UCSD-AML1 (cell line): Measurements from ENCODE around the gene PRPF6.

Source experiments
- DNase-seq: peaks from one replicate; lab custom pipeline; 2025; ENCODE audit not compliant: unreplicated experiment; lab: John Stamatoyannopoulos, UW

The PRPF6 gene, protein sequence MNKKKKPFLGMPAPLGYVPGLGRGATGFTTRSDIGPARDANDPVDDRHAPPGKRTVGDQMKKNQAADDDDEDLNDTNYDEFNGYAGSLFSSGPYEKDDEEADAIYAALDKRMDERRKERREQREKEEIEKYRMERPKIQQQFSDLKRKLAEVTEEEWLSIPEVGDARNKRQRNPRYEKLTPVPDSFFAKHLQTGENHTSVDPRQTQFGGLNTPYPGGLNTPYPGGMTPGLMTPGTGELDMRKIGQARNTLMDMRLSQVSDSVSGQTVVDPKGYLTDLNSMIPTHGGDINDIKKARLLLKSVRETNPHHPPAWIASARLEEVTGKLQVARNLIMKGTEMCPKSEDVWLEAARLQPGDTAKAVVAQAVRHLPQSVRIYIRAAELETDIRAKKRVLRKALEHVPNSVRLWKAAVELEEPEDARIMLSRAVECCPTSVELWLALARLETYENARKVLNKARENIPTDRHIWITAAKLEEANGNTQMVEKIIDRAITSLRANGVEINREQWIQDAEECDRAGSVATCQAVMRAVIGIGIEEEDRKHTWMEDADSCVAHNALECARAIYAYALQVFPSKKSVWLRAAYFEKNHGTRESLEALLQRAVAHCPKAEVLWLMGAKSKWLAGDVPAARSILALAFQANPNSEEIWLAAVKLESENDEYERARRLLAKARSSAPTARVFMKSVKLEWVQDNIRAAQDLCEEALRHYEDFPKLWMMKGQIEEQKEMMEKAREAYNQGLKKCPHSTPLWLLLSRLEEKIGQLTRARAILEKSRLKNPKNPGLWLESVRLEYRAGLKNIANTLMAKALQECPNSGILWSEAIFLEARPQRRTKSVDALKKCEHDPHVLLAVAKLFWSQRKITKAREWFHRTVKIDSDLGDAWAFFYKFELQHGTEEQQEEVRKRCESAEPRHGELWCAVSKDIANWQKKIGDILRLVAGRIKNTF

DNA sequence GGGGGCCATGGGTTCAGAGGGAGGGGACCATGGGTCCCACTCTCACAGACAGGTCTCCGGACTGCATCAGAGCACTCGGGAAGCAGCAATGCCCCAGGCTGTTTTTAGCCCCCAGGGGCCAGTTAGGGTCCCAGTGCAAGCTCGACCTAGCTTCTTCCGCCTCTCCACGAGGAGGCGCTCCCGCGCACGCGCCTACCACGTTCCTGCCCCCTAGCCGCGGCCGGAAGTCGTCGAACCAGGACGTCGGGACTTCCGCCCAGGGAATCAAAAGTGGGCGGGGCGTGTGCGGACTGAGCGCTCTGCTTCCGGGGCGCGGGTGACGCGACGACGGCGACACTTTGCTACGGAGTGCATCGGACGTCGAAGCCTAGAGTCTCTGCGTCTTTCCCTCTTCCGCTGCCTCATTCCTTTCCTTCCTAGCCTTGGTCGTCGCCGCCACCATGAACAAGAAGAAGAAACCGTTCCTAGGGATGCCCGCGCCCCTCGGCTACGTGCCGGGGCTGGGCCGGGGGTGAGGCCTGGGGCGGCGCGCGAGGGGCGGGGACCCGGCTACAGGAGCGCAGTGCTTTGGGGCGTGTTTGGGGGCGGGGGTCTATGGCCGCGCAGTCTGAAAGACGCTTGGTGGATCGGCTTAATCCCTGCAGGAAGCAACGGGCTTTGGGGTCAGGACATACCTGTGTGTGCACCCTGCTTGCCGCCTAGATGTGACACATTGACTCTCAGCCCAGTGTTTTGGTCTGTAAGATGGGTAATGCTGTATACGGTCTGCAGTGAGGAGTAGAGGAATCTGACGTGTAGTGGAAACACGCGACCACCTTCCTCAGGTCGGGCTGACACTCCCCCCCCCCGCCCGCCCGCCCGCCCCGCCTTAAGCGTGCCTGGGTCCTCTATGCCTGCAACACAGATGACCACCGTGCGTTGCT is at the start of gene PRPF6:
PRPF6 (plus strand) TSS at position 327 of the 923 bp plus-strand sequence; CDS start at position 441, 114 bp downstream.
- DNase-seq: peak; percentile 98

DNA sequence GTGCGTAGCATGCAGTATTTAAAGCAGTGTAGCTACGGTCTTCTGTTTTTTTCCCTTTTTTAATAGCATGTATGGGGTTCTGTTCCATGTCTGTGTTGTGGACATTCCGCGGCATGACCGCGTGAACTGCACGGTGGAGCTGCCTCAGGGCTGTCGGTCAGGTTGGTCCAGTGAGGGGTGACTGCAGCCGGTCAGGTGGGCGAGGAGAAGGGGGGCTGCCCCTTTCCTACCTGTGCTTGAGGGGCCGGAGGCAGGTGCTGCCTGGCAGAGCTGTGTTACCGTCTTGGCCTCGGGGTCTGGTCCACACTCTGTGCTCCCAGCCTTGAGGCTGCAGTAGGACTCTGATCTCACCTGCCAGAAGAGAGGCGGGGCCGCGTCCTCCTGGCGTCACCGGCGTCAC is 49.2 kb upstream of the PRPF6 start:
- DNase-seq: no peak

- DNase-seq: no peak
Observed at GRCh38 chr20:63932606-63933160, 48.2 kb upstream of the PRPF6 start.

DNA sequence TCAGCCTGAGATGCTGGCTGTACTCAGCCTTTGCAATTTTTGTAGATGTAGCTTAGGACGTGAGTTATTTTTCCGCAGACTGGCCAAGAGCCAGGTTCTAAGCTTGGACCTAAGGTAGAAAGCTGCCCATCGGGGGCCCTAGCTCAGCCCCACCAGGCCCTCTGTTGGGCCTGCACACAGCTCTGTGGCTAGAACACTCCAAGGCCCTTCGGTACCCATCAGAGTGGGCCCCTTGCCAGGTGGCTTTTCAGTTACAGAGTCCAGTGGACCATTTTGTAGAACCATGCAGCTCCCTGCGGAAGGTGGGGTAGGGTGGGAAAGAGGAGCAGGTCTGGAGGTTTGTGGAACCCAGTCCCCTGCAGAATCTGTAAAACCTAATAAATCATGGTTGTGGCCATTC is 47.3 kb upstream of the PRPF6 start:
- no peak for DNase-seq

GRCh38 chr20:63934271-63935068 is 46.5 kb upstream of the PRPF6 start:
- DNase-seq: no peak

DNA sequence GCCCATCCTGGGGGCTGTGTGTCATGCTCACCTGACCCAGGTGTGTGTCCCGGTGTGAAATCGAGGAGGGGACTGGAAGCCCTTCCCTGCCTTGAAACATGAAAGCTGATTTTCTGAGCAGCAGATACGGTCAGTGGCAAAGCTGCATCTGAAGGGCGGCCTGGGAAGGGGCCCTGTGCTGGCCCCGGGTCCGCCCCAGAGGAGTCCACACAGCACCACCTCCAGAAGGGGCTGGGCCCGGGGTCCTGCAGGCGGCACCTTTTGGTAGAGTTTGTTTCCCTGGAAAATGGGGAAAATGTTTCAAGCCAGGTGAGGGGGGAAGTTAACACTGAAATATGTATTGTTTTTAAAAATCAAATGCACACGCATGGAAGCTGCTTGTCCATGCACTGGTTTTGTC is 45.5 kb upstream of the PRPF6 start:
- no peak for DNase-seq

DNA sequence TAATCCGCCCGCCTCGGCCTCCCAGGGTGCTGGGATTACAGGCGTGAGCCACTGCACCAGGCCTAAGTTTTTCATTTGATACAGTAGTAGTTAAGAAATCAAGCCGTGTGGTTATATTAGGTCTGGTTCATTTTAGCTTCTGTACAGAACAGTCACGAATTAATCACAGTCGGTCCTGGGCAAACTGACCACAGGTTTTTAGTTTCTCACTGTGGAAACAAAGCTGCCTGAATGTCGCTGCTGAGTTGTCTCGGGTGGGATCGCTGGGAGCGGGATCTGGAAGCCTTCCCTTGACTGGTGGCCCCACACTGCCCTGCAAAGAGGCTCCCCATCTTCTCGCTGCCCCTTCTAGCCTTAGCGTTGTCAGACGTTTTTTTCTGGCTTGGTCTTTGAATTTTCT is 43.3 kb upstream of the PRPF6 start:
- DNase-seq: no peak

DNA sequence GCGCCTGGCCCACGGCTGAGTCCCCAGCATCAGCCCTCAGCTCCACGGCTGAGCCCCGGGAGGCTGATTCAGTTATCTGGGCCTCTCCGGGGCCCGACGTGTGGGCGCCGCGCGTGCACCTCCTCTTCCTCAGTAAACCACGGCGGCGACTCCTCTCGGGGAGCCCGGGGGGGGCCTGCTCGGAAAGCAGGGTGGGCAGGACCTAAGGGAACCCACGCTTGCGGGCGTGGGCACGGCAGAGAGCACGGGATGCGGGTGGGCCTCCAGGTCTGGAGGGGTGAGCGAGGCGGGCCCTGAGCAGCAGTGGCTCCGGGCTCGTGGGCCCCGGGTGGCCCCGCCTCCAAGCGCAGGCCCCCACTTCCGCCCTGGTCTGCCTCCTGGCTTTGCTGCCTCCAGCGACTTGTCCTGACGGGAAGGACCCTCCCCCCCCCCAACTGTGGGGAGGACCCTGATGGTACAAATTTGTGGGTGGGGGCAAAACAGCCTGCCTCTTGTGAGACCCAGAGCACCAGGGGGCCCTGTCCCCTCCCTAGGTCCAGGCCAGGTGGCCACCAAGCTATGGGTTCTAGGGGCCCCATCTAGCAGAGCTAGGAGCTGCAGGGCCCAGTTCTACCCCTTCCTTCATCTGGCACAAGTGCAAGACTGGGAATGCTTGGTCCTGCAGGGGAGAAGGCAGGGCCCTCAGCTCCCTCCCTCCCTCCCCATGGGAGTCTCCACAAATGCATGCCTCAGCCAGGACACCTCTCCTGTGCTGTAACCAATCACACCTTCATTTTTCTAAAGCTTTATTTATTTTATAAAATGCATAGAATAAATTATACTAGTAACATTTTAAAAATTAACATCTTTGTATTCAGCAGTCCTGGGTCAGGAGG is 41.6 kb upstream of the PRPF6 start:
- no peak for DNase-seq

GRCh38 chr20:63940071-63940471 is 40.9 kb upstream of the PRPF6 start:
- DNase-seq: no peak

DNA sequence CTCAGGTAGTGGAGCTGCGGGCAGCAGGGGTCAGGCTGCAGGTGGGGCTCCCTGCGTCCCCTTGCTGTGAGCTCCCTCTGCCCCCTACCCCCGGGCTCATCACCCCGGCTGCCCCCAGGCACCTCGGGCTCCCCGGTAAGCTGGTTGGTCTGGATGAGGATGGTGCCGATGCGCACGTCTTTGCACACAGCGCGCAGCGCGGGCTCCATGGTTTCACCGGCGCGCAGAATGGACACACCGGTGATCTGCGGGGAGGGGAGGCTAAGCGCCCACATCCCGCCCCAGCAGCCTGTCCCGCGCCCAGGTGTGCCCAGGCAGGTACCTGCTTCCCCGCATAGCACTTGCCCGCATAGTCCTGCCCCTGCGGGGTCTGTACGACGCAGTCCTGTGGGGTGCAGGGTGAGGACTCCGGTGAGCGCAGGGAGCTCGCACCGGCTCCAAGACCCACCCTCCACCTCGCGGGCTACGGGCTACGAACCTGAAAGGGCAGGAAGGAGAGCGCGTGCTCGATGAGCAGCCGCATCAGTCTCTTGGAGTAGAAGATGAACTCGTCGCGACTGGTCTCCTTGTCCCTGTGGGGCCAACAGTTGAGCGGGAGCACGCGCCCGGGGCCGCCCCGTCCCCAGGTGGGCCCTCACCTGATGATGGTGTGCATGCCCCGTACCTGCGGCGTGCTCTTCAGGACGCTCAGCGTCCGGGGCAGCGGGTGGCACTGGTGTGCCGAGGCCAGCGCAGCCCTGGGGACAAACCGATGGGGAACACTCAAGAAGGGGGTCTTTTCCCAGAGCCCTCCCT is 40.3 kb upstream of the PRPF6 start:
- DNase-seq: no peak

DNA sequence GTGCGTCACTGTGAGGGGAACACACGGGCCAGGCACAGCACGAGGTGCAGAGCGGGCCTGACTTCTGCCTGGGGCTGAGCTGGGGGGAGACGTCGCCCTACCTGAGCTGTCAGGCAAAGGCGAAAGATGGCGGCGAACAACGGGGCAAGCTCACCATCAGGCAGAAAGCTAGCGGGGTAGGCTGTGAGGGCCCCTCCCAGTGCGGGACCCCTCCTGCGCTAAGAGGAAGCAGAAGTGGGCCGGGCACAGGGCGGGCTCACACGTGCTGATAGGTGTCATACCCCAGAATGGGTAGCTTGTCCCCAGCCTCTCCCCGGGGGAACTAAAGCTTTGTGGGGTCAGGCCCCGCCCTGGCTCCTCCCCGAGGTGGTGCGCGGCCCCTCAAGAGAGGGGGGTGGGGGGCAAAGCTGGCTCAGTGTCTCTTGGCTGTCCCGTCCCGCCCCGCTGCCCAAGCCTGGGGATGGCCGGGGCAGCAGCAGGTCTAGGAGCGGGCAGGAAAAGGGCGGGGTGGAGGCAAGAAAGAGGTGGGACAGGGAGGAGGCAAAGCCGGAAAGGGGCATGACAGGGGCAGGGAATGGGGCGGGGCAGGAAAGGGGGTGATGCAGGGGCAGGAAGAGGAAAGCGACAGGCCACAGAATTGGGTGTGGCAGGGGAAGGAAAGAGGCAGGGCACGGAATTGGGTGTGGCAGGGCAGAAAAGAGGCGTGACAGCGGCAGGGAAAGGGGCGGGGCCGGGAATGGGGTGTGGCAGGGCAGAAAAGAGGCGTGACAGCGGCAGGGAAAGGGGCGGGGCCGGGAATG is 39.5 kb upstream of the PRPF6 start:
- DNase-seq: peak; percentile 91

DNA sequence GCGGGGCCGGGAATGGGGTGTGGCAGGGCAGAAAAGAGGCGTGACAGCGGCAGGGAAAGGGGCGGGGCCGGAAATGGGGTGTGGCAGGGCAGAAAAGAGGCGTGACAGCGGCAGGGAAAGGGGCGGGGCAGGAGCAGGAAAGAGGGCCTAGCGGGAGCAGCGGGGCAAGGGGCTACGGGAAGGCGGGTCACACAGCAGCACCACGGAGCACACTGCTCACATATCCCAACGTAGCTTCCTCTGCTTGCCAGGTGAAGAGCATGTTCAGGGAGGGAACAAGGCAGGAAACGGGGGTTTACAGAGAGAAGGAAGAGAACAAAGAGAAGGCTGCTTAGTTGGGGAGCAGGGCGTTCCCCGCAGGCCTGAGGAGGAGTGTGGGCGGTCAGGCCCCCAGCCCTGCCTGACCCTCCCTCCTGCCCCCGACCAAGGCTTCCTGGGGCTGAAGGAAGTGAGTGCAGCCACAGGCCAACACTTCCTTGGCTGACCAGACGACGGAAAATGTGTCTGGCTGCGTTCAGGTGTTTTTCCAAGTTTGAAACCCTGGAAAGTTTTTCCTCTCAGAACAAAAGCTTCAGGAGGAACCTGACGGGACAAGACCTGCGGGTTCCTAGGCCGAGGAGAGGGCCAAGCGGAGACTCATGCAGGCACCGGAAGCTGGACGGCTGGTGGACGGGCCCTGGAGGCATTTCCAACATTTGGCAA is 38.5 kb upstream of the PRPF6 start:
- DNase-seq: peak; percentile 81

GRCh38 chr20:63942969-63943807 is 37.7 kb upstream of the PRPF6 start:
- no peak for DNase-seq

GRCh38 chr20:63943808-63944077 is 37.2 kb upstream of the PRPF6 start:
- no peak for DNase-seq

- DNase-seq: no peak
Observed at GRCh38 chr20:63944078-63944941, 36.6 kb upstream of the PRPF6 start.
